Cortex of kidney (tissue), 1 donor: ENCODE measurements around the gene TANC1.

Source experiments
- DNase-seq: peaks from one replicate; lab custom pipeline; 2025; lab: John Stamatoyannopoulos, UW

The TANC1 gene

GRCh38 chr2:158994920-158995676 lies 26.7 kb downstream of the TANC1 start:
- no peak for DNase-seq

- DNase-seq, result no peak
Observed at GRCh38 chr2:158995677-158996049, 27.2 kb downstream of the TANC1 start.

GRCh38 chr2:158996378-158996993 lies 28.0 kb downstream of the TANC1 start:
- no peak for DNase-seq

- no peak for DNase-seq
Observed at GRCh38 chr2:158997037-158997790, 28.8 kb downstream of the TANC1 start.

DNA sequence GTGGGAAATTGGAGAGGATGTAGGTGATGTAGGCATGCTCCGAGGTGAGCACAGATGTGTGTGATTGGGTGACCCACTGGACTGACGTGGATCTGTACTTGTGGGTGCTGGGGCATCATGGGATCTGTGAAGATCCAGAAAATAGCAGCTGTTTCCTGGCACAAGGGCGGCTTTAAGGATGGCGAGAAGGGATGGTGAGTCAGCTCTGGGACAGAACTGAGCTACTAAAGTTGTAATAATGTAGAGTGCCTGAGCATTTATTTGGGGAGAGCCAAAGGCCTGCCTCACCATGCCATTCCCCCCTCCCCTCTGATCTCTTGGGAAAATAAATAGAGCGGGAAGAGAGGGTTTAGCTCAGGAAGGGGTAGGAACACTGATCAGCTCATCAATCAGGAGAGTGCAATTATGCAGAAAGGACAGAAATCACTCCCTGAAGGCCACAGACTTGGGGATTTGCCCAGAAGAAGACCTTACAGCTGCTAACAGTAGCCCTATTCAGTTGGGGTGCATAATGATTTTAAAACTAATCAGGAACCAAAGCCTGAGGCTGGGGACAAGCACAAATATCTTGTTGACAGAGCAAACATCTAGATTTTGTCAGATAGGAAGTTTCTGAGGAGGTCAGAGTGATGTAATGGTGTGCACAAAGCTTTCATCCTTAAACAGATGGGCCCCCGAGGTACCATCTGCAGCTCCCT lies 30.3 kb downstream of the TANC1 start:
- no peak for DNase-seq

GRCh38 chr2:158999458-158999857 lies 31.0 kb downstream of the TANC1 start:
- DNase-seq, result no peak

- DNase-seq, result no peak
Observed at GRCh38 chr2:159000072-159000471, 31.6 kb downstream of the TANC1 start.

- no peak for DNase-seq
Observed at GRCh38 chr2:159002462-159003111, 34.1 kb downstream of the TANC1 start.

DNA sequence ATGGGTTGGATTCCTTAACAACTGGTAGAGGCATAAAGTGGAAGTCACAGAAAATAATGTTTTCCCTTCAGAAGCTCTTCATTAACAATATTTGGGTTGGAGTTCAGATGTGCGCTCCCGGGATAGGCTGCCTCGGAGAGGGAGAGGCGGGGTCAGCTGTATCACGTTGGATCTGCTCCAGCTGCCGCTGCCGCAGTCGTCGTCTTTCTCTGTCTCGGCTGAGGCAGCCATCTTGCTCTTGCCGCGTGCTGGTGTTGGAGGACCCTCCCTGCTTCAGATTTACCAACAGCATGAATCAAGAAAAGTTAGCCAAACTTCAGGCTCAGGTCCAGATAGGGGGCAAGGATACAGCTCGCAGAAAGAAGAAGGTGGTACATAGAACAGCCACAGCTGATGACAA lies 35.1 kb downstream of the TANC1 start:
- DNase-seq, result no peak

GRCh38 chr2:159004849-159005248 lies 36.4 kb downstream of the TANC1 start:
- DNase-seq, result no peak

DNA sequence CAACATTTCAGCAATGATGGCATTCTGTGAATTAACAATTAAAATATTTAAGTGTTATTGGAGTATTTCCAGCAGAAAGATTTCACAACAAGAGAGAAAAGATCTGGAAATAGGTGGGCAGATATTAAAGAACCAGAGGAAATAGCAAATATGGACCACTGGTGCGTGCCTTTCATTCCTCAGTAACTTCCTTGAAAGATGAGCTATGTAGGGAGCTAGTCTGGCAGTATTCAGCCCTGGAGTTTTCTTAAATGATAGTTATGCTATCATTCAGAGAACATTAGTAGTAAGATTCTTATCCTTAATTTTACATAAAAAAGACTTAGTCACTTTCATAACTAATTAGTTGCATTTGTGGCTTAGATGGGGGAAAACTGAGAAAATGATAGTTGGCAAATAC lies 41.5 kb downstream of the TANC1 start:
- no peak for DNase-seq

- no peak for DNase-seq
Observed at GRCh38 chr2:159010340-159010739, 41.9 kb downstream of the TANC1 start.

DNA sequence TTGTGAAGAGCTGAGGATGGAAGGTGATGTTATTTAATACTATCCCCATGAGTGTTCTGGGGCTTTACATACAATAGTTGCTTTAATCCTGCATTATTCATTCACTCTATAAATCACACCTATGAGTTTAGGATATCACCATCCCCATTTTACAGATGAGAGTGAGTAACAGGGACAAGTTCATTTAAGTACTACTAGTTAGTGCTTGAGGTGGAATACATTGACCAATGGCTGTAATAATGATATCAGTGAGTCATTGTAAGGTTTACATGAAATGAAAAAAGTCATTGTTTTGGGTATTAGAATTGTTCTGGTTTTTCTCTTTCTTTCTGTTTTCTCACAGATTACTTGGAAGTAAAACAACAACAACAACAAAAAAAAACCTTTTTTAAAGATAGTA lies 42.5 kb downstream of the TANC1 start:
- DNase-seq, result no peak

DNA sequence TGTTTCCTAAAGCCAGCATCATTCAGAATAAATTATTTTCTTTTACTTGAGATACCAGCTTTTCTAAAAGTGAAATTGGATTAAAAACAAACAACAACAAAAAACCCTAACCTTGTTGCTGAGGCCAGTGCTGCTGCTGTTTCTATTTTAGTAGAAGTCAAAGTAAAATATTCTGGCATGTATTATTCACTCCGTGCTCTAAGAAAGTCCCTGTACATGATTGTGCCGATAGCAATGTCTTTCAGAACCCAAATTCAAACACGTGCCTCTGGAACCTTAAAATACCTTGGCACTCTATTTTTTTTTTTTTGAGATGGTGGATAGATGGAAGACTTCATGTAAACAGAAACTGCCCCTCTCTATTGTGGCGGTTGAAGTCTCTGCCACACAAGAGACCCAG lies 43.7 kb downstream of the TANC1 start:
- DNase-seq, result no peak

DNA sequence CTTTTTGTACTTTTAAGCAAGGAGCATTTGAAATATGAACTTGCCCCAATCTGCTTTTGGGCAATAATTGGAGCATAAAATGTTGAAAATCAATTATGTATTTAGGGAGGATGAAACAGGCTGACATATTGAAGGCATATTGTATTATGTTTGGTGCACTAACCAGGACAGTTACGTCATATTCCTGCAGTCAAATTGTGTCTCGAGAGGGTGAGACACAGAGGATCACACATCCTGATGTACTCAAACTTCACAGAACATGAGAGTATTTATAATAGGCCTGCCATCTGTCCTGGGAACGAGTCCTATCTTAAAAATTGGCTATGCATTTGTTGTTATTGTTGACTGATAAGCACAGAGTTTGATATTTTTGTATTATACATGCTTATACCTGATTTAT lies 44.7 kb downstream of the TANC1 start:
- DNase-seq, result no peak

GRCh38 chr2:159015174-159015573 lies 46.7 kb downstream of the TANC1 start:
- DNase-seq, result no peak

DNA sequence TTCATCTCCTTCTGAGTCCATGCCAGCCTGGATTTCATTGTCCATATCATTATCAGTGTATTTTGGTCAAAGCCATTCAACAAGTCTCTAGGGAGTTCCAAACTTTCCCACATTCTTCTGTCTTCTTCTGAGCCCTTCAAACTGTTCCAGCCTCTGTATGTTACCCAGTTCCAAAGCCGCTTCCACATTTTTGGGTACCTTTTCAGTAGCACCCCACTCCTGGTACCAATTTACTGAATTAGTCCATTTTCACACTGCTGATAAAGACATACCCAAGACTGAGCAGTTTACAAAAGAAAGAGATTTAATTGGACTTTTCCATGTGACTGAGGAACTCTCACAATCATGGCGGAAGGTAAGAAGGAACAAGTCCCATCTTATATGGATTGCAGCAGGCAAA lies 47.4 kb downstream of the TANC1 start:
- DNase-seq, result no peak

DNA sequence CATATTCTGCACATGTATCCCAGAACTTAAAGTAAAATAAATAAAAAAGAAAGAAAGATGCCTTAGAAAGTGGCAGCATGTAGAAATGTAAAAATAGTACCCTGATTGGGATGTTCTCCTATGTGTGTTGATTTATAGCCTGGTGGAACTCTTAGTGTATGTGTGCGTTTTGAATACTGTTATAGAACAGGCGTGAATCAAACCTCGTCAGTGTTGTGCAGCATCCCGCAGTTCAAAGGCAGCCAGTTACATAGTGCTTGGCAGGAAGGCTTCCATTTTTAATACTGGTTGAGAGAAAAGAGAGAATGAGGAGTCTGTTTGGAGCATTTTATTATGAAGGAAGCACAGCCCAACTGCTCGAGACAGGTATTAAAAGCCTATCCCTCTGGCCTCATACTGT lies 49.4 kb downstream of the TANC1 start:
- no peak for DNase-seq

- DNase-seq, result no peak
Observed at GRCh38 chr2:159019021-159019420, 50.6 kb downstream of the TANC1 start.

GRCh38 chr2:159022019-159022418 lies 53.6 kb downstream of the TANC1 start:
- DNase-seq, result no peak

DNA sequence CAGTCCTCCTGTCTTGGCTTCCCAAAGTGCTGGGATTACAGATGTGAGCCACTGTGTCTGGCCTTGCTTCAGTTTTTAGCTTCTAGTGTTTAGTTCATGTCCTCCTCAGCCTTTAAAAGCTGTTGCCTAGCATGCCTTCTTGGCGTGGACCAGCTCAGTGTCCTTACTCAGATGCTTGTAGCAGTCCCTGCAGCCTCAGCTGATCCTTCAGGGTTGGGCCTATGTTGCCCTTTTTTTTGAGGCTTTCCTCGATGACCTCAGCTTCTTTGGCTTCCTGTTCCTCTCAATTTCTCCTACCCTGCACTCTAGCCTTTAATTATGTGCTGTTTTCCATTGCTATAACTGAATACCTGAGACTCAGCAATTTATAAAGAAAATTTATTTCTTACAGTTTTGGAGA lies 57.7 kb downstream of the TANC1 start:
- DNase-seq, result no peak

GRCh38 chr2:159028776-159029175 lies 60.3 kb downstream of the TANC1 start:
- no peak for DNase-seq
